ENCODE data around the gene TESMIN. TPM values are rescaled to one million over a fixed set of nuclear protein-coding genes. Genes with fewer than 3 reads are reported as not detected.

TESMIN gene
- total and polyA plus RNA-seq, 8 donors = 1.1 to 14.2 (median 12.6) TPM

DNA sequence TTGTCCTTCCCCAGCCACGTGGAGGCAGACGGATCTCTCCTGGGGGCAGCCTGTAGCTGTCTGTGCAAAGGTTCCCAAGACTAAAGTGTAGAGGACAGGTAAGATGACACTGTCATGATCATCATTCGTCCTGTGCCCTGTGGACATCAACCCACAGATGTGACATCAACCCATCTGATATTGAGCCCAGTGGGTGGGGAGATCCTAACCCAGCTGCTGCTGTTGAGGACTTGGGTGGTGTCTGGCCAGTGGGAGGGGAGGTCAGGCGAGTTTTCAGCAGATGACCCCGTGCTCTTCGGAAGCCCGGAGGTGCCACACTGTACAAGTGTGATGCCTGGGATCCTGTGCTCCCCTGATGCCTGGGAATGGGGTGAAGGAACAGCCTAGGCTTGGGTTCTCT lies 68.2 kb downstream of the TESMIN start:
- Histone ChIP-seq H3K9me3 (no peaks in the 10 kb centered on the region), H3K27me3 (peaks cover 34 to 63% of the 10 kb centered on the region in 2 donors), H3K27ac (no peak overlapping the region), H3K36me3 (no peaks in the 10 kb centered on the region), H3K4me1 (peaks cover 6 to 16% of the 10 kb centered on the region in 2 donors), H3K4me3 (no peak overlapping the region)
- intact Hi-C loops (cut with DNase I) = no loop called here
- ATAC-seq (no peak), DNase-seq (peak in 1 of 4 donors; percentile 24)
- TF ChIP-seq, protein P1, sequence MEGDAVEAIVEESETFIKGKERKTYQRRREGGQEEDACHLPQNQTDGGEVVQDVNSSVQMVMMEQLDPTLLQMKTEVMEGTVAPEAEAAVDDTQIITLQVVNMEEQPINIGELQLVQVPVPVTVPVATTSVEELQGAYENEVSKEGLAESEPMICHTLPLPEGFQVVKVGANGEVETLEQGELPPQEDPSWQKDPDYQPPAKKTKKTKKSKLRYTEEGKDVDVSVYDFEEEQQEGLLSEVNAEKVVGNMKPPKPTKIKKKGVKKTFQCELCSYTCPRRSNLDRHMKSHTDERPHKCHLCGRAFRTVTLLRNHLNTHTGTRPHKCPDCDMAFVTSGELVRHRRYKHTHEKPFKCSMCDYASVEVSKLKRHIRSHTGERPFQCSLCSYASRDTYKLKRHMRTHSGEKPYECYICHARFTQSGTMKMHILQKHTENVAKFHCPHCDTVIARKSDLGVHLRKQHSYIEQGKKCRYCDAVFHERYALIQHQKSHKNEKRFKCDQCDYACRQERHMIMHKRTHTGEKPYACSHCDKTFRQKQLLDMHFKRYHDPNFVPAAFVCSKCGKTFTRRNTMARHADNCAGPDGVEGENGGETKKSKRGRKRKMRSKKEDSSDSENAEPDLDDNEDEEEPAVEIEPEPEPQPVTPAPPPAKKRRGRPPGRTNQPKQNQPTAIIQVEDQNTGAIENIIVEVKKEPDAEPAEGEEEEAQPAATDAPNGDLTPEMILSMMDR (IDR thresholded peaks at IDR 0.05) = no peak

DNA sequence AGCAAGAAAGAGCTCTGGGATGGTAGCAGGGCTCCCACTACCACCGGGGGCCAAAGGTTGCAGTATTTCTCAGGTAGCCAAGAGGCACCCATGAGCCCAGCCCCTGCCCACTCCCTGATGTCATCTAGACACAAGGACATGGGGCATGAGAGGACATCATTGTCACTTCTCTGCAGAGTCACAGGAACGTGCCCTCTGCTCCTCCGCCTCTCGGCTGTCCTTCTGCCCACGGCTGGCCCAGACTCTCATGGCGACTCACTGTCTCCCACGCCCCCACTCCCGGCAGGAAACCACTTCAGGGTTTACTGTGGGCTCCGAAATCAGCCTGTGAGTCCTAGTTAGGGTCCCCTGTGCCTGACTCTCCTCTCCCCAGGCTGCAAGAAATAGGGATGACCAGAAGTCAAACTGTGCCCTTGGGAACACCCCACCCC lies 68.8 kb downstream of the TESMIN start:
- TF ChIP-seq, protein P1 (IDR thresholded peaks at IDR 0.05) = no peak
- DNase-seq = peak in 1 of 4 donors; percentile 37
- Histone ChIP-seq H3K9me3 (no peaks in the 10 kb centered on the region), H3K4me3 (no peak overlapping the region), H3K4me1 (peaks cover 6 to 16% of the 10 kb centered on the region in 2 donors), H3K36me3 (no peaks in the 10 kb centered on the region), H3K27me3 (peaks cover 34 to 57% of the 10 kb centered on the region in 2 donors), H3K27ac (no peak overlapping the region)
- intact Hi-C loops (cut with DNase I) = no loop called here
- ATAC-seq = no peak

- Histone ChIP-seq H3K27me3 (peaks cover 25 to 39% of the 10 kb centered on the region in 2 donors), H3K27ac (no peak overlapping the region), H3K9me3 (no peaks in the 10 kb centered on the region), H3K4me3 (no peak overlapping the region), H3K4me1 (peaks cover 6 to 16% of the 10 kb centered on the region in 2 donors), H3K36me3 (no peaks in the 10 kb centered on the region)
- DNase-seq (peak in 1 of 4 donors; percentile 17), ATAC-seq (no peak)
- intact Hi-C loops (cut with DNase I) = no loop called here
- TF ChIP-seq, protein P1 (IDR thresholded peaks at IDR 0.05) = no peak
Observed at GRCh38 chr11:68680541-68681231, 70.6 kb downstream of the TESMIN start.

- DNase-seq = peak in 2 of 4 donors; percentile 16 to 57
- intact Hi-C loops (cut with DNase I) = no loop called here
Observed at GRCh38 chr11:68678031-68678441, 73.3 kb downstream of the TESMIN start.

DNA sequence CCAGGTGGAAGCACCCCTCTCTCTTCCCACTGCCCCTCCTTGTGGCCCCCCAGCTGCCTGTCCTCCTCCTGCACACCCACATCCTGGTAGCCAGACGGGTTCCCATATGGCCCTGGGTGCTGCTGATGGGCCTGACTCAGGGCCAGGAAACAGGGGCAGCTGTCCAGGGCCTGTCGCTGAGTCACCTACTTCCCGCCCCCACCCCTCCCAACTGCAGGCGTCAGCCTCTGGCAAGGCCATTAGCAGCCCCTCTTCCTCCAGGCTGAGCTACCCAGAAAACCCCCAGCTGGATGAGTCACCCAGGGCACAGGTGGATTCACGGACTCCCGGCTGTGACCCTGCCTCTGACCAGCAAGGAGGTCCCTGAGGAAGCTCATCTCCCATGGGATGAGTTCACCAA lies 73.9 kb downstream of the TESMIN start:
- Histone ChIP-seq H3K36me3 (no peaks in the 10 kb centered on the region), H3K27ac (no peak overlapping the region), H3K4me1 (no peaks in the 10 kb centered on the region), H3K9me3 (peaks cover 0 to 7% of the 10 kb centered on the region in 2 donors), H3K4me3 (no peak overlapping the region), H3K27me3 (peaks cover 0 to 11% of the 10 kb centered on the region in 2 donors)
- TF ChIP-seq, protein P1 (IDR thresholded peaks at IDR 0.05) = no peak
- intact Hi-C loops (cut with DNase I) = no loop called here
- DNase-seq (peak in 3 of 4 donors; percentile 32 to 57 (median 37)), ATAC-seq (peak; percentile 79)

More at GRCh38 chr11:68678031-68678441, 73.3 kb downstream of the TESMIN start:
- peaks cover 0 to 7% of the 10 kb centered on the region in 2 donors for H3K9me3 ChIP-seq
- no peak overlapping the region for H3K27ac ChIP-seq
- no peak for ATAC-seq
- no peaks in the 10 kb centered on the region for H3K36me3 ChIP-seq
- TF ChIP-seq, protein P1 (IDR thresholded peaks at IDR 0.05) = no peak
- no peaks in the 10 kb centered on the region for H3K4me1 ChIP-seq
- H3K4me3 ChIP-seq = no peak overlapping the region
- peaks cover 0 to 17% of the 10 kb centered on the region in 2 donors for H3K27me3 ChIP-seq

Measured in left lung (tissue), 10 donors.